ENCODE data around the gene NTS. TPM values are rescaled to one million over a fixed set of nuclear protein-coding genes. Genes with fewer than 3 reads are reported as not detected.
A peak's percentile ranks its signal among the peaks of the same experiment; 100 is the strongest.

NTS gene
- total RNA-seq, 1 donor from 2014 or later: not detected

GRCh38 chr12:85923767-85924331 is 49.8 kb downstream of the NTS start:
- Mint-ChIP-seq H3K27me3 (ENCODE audit: low read depth) (peaks cover 4% of the 10 kb centered on the region), H3K36me3 (ENCODE audit: low read depth) (no peaks in the 10 kb centered on the region), H3K9me3 (ENCODE audit: low read depth) (peaks cover 3% of the 10 kb centered on the region), H3K4me1 (ENCODE audit: low read depth) (peaks cover 2% of the 10 kb centered on the region), H3K27ac (ENCODE audit: unreplicated experiment) (no peak overlapping the region), H3K4me3 (ENCODE audit: unreplicated experiment) (no peak overlapping the region)
- no peak for DNase-seq (ENCODE audit: low spot score)
- peak; percentile 92 for TF ChIP-seq CTCF (IDR thresholded peaks at IDR 0.05)

- Mint-ChIP-seq H3K4me1 (ENCODE audit: low read depth) (peaks cover 2% of the 10 kb centered on the region), H3K36me3 (ENCODE audit: low read depth) (no peaks in the 10 kb centered on the region), H3K27me3 (ENCODE audit: low read depth) (peaks cover 7% of the 10 kb centered on the region), H3K4me3 (ENCODE audit: unreplicated experiment) (no peak overlapping the region), H3K27ac (ENCODE audit: unreplicated experiment) (no peak overlapping the region), H3K9me3 (ENCODE audit: low read depth) (peaks cover 3% of the 10 kb centered on the region)
- no peak for TF ChIP-seq CTCF (IDR thresholded peaks at IDR 0.05)
- no peak for DNase-seq (ENCODE audit: low spot score)
Measured at GRCh38 chr12:85927166-85927565, 53.1 kb downstream of the NTS start.

Other genes with a start within 250 kb of the NTS start
- 0.44 to 0.82 TPM (median 0.47 TPM) in 3 replicates for gene RASSF9, start 37.9 kb upstream of the NTS start, total RNA-seq